ENCODE results near the gene GNAI1.

The GNAI1 gene

GRCh38 chr7:80136261-80137055, 1.8 kb downstream of the GNAI1 start:
- peak overlapping the region; percentile 74 to 97 for H3K4me3 ChIP-seq (replicated peaks in 1 of 2; ENCODE audit: low read depth in 2 of 2, low read length in 2 of 2)
- peak in 1 of 2 donors; percentile 68 for DNase-seq (ENCODE audit: low read depth in 2 of 2)
- no peak for TF ChIP-seq CTCF (IDR thresholded peaks at IDR 0.05; ENCODE audit: low read depth, low read length)

DNA sequence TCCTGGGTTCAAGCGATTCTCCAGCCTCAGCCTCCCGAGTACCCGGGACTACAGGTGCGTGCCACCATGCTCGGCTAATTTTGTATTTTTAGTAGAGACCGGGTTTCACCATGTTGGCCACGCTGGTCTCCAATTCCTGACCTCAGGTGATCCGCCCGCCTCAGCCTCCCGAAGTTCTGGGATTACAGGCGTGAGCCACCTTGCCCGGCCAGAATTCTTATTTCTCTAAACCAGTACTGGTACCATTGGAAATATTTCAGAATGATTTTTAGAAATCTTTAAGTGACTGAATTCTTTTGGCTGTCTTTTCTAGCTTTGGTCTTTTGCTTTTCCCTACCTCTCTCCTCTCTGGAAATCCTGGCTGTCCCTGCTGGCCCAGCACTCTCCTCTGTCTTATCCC, 2.8 kb downstream of the GNAI1 start:
- DNase-seq (ENCODE audit: low read depth in 2 of 2) = no peak
- TF ChIP-seq CTCF (IDR thresholded peaks at IDR 0.05; ENCODE audit: low read depth, low read length) = no peak
- H3K4me3 ChIP-seq (replicated peaks in 1 of 2; ENCODE audit: low read depth in 2 of 2, low read length in 2 of 2) = no peak overlapping the region

- H3K4me3 ChIP-seq (replicated peaks in 1 of 2; ENCODE audit: low read depth in 2 of 2, low read length in 2 of 2) = no peak overlapping the region
- DNase-seq (ENCODE audit: low read depth in 2 of 2) = no peak
- no peak for TF ChIP-seq CTCF (IDR thresholded peaks at IDR 0.05; ENCODE audit: low read depth, low read length)
Measured at GRCh38 chr7:80139236-80139635, 4.6 kb downstream of the GNAI1 start.

DNA sequence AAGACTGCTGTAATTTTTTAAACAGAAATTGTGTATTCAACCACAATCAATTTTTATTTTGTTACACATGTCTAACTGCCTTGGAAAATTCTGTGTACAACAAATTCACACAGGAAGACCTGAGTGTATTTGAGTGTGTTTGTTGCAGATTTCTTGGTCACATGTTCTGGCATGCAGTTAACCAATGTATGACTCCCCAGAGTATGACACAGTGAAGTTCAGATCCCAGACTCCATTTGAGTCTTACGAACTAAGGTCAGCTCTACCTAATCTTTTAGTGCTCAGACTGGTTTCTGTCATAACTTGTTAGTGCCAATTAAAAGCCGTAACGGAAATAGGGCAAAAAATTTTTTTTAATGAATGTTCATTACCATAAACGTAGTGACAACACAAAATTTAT, 5.8 kb downstream of the GNAI1 start:
- peak in 1 of 2 donors; percentile 38 for DNase-seq (ENCODE audit: low read depth in 2 of 2)
- TF ChIP-seq CTCF (IDR thresholded peaks at IDR 0.05; ENCODE audit: low read depth, low read length) = no peak
- H3K4me3 ChIP-seq (replicated peaks in 1 of 2; ENCODE audit: low read depth in 2 of 2, low read length in 2 of 2) = no peak overlapping the region

- TF ChIP-seq CTCF (IDR thresholded peaks at IDR 0.05; ENCODE audit: low read depth, low read length) = no peak
- no peak for DNase-seq (ENCODE audit: low read depth in 2 of 2)
- H3K4me3 ChIP-seq (replicated peaks in 1 of 2; ENCODE audit: low read depth in 2 of 2, low read length in 2 of 2) = no peak overlapping the region
Measured at GRCh38 chr7:80141376-80141775, 6.7 kb downstream of the GNAI1 start.

GRCh38 chr7:80142853-80143580, 8.4 kb downstream of the GNAI1 start:
- H3K4me3 ChIP-seq (replicated peaks in 1 of 2; ENCODE audit: low read depth in 2 of 2, low read length in 2 of 2) = no peak overlapping the region
- no peak for TF ChIP-seq CTCF (IDR thresholded peaks at IDR 0.05; ENCODE audit: low read depth, low read length)
- no peak for DNase-seq (ENCODE audit: low read depth in 2 of 2)
